Keratinocyte (primary cell): ENCODE data around the gene SS18.

Source experiments
- CTCF ChIP-seq, 3 experiments: IDR thresholded peaks in 1 of 3; conservative IDR thresholded peaks in 1 of 3; optimal IDR thresholded peaks in 1 of 3; 2 replicates in 2 of 3; 3 replicates in 1 of 3; pipeline versions ENCODE3 to v1.5.1; 2011; ENCODE audit warnings: low read length in 3 of 3, mild to moderate bottlenecking in 3 of 3, moderate library complexity in 2 of 3, control low read depth in 1 of 3, inconsistent platforms in 1 of 3; ENCODE audit not compliant: insufficient read depth in 2 of 3; ENCODE audit errors: extremely low read depth in 1 of 3
- EZH2 ChIP-seq: IDR thresholded peaks from one replicate; pipeline ENCODE4 v1.6.1; 2012; ENCODE audit warnings: inconsistent platforms, mild to moderate bottlenecking, low read length, moderate library complexity

- TF ChIP-seq CTCF (optimal IDR thresholded peaks at IDR 0.05 in 1 of 3, IDR thresholded peaks at IDR 0.05 in 1 of 3, conservative IDR thresholded peaks at IDR 0.05 in 1 of 3; ENCODE audit: extremely low read depth in 1 of 3, insufficient read depth in 2 of 3, low read length in 3 of 3) (no peak), EZH2 (no peak)
Measured at GRCh38 chr18:26071020-26071419, 19.4 kb downstream of the SS18 start.
